SK-N-SH treated with all-trans-retinoic acid at 6 μM for 48 hours (cell line): ENCODE data around the gene CLDN24.

Experiments
- ATAC-seq: fragments of 200-7000 bp; cut with Tn5 transposase; 3 replicates; pipeline ENCODE4 v1.9.1; 2020; ENCODE audit warnings: mild to moderate bottlenecking, moderate library complexity
- ARNTL ChIP-seq: fragments of 450-650 bp; formaldehyde crosslinking; IDR thresholded peaks from 2 replicates; pipeline ENCODE4 v1.5.0; 2020; ENCODE audit warnings: low read depth, mild to moderate bottlenecking, moderate library complexity, borderline replicate concordance
- BACH2 ChIP-seq: fragments of 250-450 bp; sonication (Bioruptor Pico); IDR thresholded peaks from 2 replicates; pipeline ENCODE4 v1.9.0; 2021; ENCODE audit warnings: mild to moderate bottlenecking, borderline replicate concordance
- CREB5 ChIP-seq: fragments of 250-450 bp; sonication (Bioruptor Pico); IDR thresholded peaks from 2 replicates; pipeline ENCODE4 v1.5.1; 2020; ENCODE audit warnings: low read depth, mild to moderate bottlenecking, moderate library complexity
- CSDC2 ChIP-seq: fragments of 250-450 bp; sonication (Bioruptor Pico); IDR thresholded peaks from 2 replicates; pipeline ENCODE4 v1.5.0; 2020; ENCODE audit warnings: mild to moderate bottlenecking, moderate library complexity
- CSRNP3 ChIP-seq: fragments of 250-450 bp; sonication (Bioruptor Pico); IDR thresholded peaks from 2 replicates; pipeline ENCODE4 v1.5.1; 2021; ENCODE audit warnings: mild to moderate bottlenecking, moderate library complexity
- ESRRG ChIP-seq: fragments of 250-450 bp; sonication (Bioruptor Pico); IDR thresholded peaks from 2 replicates; pipeline ENCODE4 v1.6.1; 2021; ENCODE audit warnings: mild to moderate bottlenecking
- GLIS3 ChIP-seq: fragments of 250-450 bp; sonication (Bioruptor Pico); IDR thresholded peaks from 2 replicates; pipeline ENCODE4 v1.5.0; 2020; ENCODE audit warnings: mild to moderate bottlenecking, moderate library complexity
- ISL1 ChIP-seq: fragments of 250-450 bp; sonication (Bioruptor Pico); IDR thresholded peaks from 2 replicates; pipeline ENCODE4 v2.1.2; 2022; ENCODE audit warnings: mild to moderate bottlenecking, moderate library complexity
- OSR1 ChIP-seq: fragments of 250-450 bp; sonication (Bioruptor Pico); IDR thresholded peaks from 2 replicates; pipeline ENCODE4 v1.8.0; 2022; ENCODE audit warnings: moderate library complexity, mild to moderate bottlenecking, inconsistent platforms
- PPARA ChIP-seq: fragments of 250-450 bp; sonication (Bioruptor Pico); IDR thresholded peaks from 2 replicates; pipeline ENCODE4 v1.5.0; 2020; ENCODE audit warnings: mild to moderate bottlenecking, borderline replicate concordance
- SNAI2 ChIP-seq: fragments of 250-450 bp; sonication (Bioruptor Pico); IDR thresholded peaks from 2 replicates; pipeline ENCODE4 v1.5.0; 2020; ENCODE audit warnings: mild to moderate bottlenecking, moderate library complexity
- TCF4 ChIP-seq: fragments of 250-450 bp; sonication (Bioruptor Pico); IDR thresholded peaks from 2 replicates; pipeline ENCODE4 v1.8.0; 2021; ENCODE audit warnings: mild to moderate bottlenecking, moderate library complexity, borderline replicate concordance
- TOX ChIP-seq: fragments of 250-450 bp; sonication (Bioruptor Pico); IDR thresholded peaks from 2 replicates; pipeline ENCODE4 v1.8.0; 2021; ENCODE audit warnings: mild to moderate bottlenecking, moderate library complexity, borderline replicate concordance
- TSHZ2 ChIP-seq: fragments of 250-450 bp; sonication (Bioruptor Pico); IDR thresholded peaks from 2 replicates; pipeline ENCODE4 v1.5.0; 2020; ENCODE audit warnings: mild to moderate bottlenecking, moderate library complexity
- ZC3H10 ChIP-seq: fragments of 250-450 bp; sonication (Bioruptor Pico); IDR thresholded peaks from 2 replicates; pipeline ENCODE4 v1.5.1; 2021; ENCODE audit warnings: mild to moderate bottlenecking, moderate library complexity
- ZNF565 ChIP-seq: fragments of 450-650 bp; formaldehyde crosslinking; conservative IDR thresholded peaks from 2 replicates; pipeline ENCODE4 v1.5.0; 2020; ENCODE audit warnings: low read depth, mild to moderate bottlenecking, moderate library complexity
- ZNF8 ChIP-seq: fragments of 450-650 bp; formaldehyde crosslinking; IDR thresholded peaks from 2 replicates; pipeline ENCODE4 v1.5.0; 2020; ENCODE audit warnings: mild to moderate bottlenecking, moderate library complexity

The CLDN24 gene

GRCh38 chr4:183352546-183352945 lies 30.3 kb upstream of the CLDN24 start:
- ATAC-seq = no peak
- no peak for TF ChIP-seq ZNF8 (CRISPR knock-in tag)
- no peak for TF ChIP-seq TSHZ2 (CRISPR knock-in tag)
- no peak for TF ChIP-seq BACH2 (CRISPR knock-in tag)
- no peak for TF ChIP-seq CSRNP3 (CRISPR knock-in tag)
- no peak for TF ChIP-seq CREB5 (CRISPR knock-in tag)

GRCh38 chr4:183350317-183351071 lies 28.3 kb upstream of the CLDN24 start:
- no peak for TF ChIP-seq OSR1
- no peak for TF ChIP-seq SNAI2 (CRISPR knock-in tag)
- no peak for TF ChIP-seq ISL1 (CRISPR knock-in tag)
- TF ChIP-seq CSDC2 (CRISPR knock-in tag) = no peak
- TF ChIP-seq CREB5 (CRISPR knock-in tag) = no peak
- no peak for TF ChIP-seq ZNF565 (CRISPR knock-in tag)
- TF ChIP-seq ESRRG (CRISPR knock-in tag) = no peak
- TF ChIP-seq PPARA (CRISPR knock-in tag) = no peak
- TF ChIP-seq CSRNP3 (CRISPR knock-in tag) = no peak
- no peak for ATAC-seq

- TF ChIP-seq CSRNP3 (CRISPR knock-in tag) (no peak), PPARA (CRISPR knock-in tag) (no peak), ZC3H10 (CRISPR knock-in tag) (no peak), ARNTL (CRISPR knock-in tag) (no peak), OSR1 (no peak), TOX (CRISPR knock-in tag) (no peak), ZNF565 (CRISPR knock-in tag) (no peak), TSHZ2 (CRISPR knock-in tag) (no peak), ISL1 (CRISPR knock-in tag) (no peak), TCF4 (CRISPR knock-in tag) (no peak), BACH2 (CRISPR knock-in tag) (no peak), GLIS3 (CRISPR knock-in tag) (no peak)
- TF ChIP-seq, all 23 proteins: peak for 0
Measured at GRCh38 chr4:183349673-183350072, 27.4 kb upstream of the CLDN24 start.

More at GRCh38 chr4:183349673-183350072, 27.4 kb upstream of the CLDN24 start:
- ATAC-seq = peak; percentile 41
